ENCODE data around the gene KLF1. TPM values are rescaled to one million over a fixed set of nuclear protein-coding genes. Genes with fewer than 3 reads are reported as not detected.
A peak's percentile ranks its signal among the peaks of the same experiment; 100 is the strongest.

The KLF1 gene
- total and polyA plus RNA-seq, 2 of the 8 experiments (the other 6 are each of a cell fraction or from before 2014, with no cell fraction given) = 0.84 to 0.91 TPM

DNA sequence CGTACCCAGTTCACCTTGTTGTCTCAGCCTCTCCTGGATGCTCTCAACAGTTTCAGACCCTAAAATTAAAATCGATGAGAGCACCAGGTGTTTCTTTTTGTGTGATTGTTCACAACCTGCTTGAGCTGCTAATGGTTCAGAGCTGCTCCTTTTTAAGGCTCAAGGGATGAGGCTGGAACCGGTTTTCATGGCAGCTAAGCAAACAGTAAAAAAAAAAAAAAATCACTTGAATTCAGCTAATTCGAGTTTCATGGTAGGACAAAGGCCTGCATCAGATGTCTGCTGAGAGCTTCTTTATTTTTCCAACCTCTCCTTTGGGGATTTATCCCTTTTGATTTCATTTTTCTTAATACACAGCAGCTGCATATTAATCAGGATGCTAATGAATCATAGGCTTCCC is 25.6 kb upstream of the KLF1 start:
- peak overlapping the region; percentile 42; the same call in 1 of the 2 replicates for H3K27ac ChIP-seq (ENCODE audit: low read depth, low read length)
- no peak overlapping the region for H3K56ac ChIP-seq (replicated peaks; ENCODE audit: insufficient read length, low read depth, low read length)
- no peaks in the 10 kb centered on the region for H3K9me3 ChIP-seq (ENCODE audit: insufficient read depth in 2 of 2, low read depth in 1 of 2, low read length in 1 of 2)
- H2BK15ac ChIP-seq (ENCODE audit: low read length) = peak overlapping the region; percentile 61; the same call in 1 of the 2 replicates
- TF ChIP-seq, protein P1, sequence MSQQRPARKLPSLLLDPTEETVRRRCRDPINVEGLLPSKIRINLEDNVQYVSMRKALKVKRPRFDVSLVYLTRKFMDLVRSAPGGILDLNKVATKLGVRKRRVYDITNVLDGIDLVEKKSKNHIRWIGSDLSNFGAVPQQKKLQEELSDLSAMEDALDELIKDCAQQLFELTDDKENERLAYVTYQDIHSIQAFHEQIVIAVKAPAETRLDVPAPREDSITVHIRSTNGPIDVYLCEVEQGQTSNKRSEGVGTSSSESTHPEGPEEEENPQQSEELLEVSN (IDR thresholded peaks at IDR 0.05) = no peak
- FAIRE-seq = no peak
- no peaks in the 10 kb centered on the region for H3K79me2 ChIP-seq (ENCODE audit: control insufficient read depth in 1 of 2, insufficient read depth in 2 of 2, low read length in 2 of 2)
- H4K91ac ChIP-seq (replicated peaks; ENCODE audit: insufficient read length, low read length) = peak overlapping the region; percentile 57
- no peak overlapping the region for H3K23ac ChIP-seq (ENCODE audit: insufficient read length)
- peak overlapping the region in 1 of 4 experiments; percentile 45; a peak in 3 of 7 replicates for H3K9ac ChIP-seq (replicated peaks in 1 of 4; ENCODE audit: extremely low read depth in 1 of 4, low read depth in 3 of 4, low read length in 3 of 4)
- no peaks in the 10 kb centered on the region for H3K36me3 ChIP-seq (ENCODE audit: control insufficient read depth in 2 of 4, insufficient read depth in 4 of 4, low read length in 3 of 4)
- H4K20me1 ChIP-seq (replicated peaks in 1 of 2; ENCODE audit: control insufficient read depth in 1 of 2, insufficient read depth in 2 of 2, low read length in 2 of 2) = no peaks in the 10 kb centered on the region
- peak overlapping the region; percentile 95; the same call in 1 of the 2 replicates for H4K8ac ChIP-seq (ENCODE audit: extremely low read depth, insufficient read depth, low read length)
- H2AFZ ChIP-seq (ENCODE audit: low read length) = no peak overlapping the region
- 77% methylated on average over 4 of the region's 4 CpGs; no CpG with 5 or more reads in 1 of the 2 experiments for WGBS, 2 experiments (ENCODE audit: extremely low coverage in 1 of 2, insufficient coverage in 1 of 2, insufficient read length in 1 of 2, insufficient replicate concordance in 2 of 2, low coverage in 1 of 2, low lambda C conversion rate in 2 of 2, missing lambda C conversion rate in 1 of 2)
- H3K14ac ChIP-seq (ENCODE audit: insufficient read length) = no peak overlapping the region
- H3K79me1 ChIP-seq (ENCODE audit: low read depth, low read length) = no peaks in the 10 kb centered on the region
- ChIA-PET CTCF (ENCODE audit: partially characterized antibody) (interaction anchor here (0.7 to 1.7 kb wide), 6 partner anchors 20 to 53 kb away, joined by 3 to 8 read pairs (median 5); partner anchors contain the start of gene KLF1), POLR2A (ENCODE audit: partially characterized antibody) (interaction anchor here (0.6 to 13.9 kb wide), 15 partner anchors 9 to 176 kb away, joined by 3 to 180 read pairs (median 6); partner anchors contain the start of genes CALR, DNASE2, FARSA and GCDH)
- H2BK5ac ChIP-seq (ENCODE audit: low read depth, low read length) = no peak overlapping the region
- H2AK5ac ChIP-seq (ENCODE audit: low read depth, low read length) = peak overlapping the region; percentile 11; the same call in 1 of the 2 replicates
- H2BK12ac ChIP-seq (ENCODE audit: low read depth, low read length) = peak overlapping the region; percentile 90; the same call in 1 of the 2 replicates
- peak overlapping the region; percentile 71 for H3K18ac ChIP-seq (ENCODE audit: extremely low read depth, low read length)
- H3K4me2 ChIP-seq (ENCODE audit: insufficient read depth in 1 of 2, low read depth in 2 of 2, low read length in 2 of 2) = peak overlapping the region; percentile 25 to 58
- peaks cover 8 to 20% (median 14%) of the 10 kb centered on the region in 4 experiments for H3K4me1 ChIP-seq (replicated peaks in 1 of 4; ENCODE audit: control insufficient read depth in 3 of 4, insufficient read depth in 4 of 4, low read length in 3 of 4)
- no peak overlapping the region for H4K5ac ChIP-seq (ENCODE audit: insufficient read length, low read depth, low read length)
- DNase-seq (ENCODE audit: low read depth in 1 of 2, low spot score in 2 of 2) = no peak
- no peaks in the 10 kb centered on the region for H3K27me3 ChIP-seq (replicated peaks in 1 of 4; ENCODE audit: control insufficient read depth in 3 of 4, extremely low read depth in 1 of 4, insufficient read depth in 3 of 4, low read length in 3 of 4)
- no peak overlapping the region for H2BK120ac ChIP-seq (replicated peaks; ENCODE audit: low read depth, low read length)
- peak overlapping the region in 2 of 4 experiments; percentile 32 to 33; a peak in 2 of 8 replicates for H3K4me3 ChIP-seq (ENCODE audit: extremely low read depth in 1 of 4, insufficient read depth in 2 of 4, low read depth in 3 of 4, low read length in 4 of 4)
- H2BK20ac ChIP-seq (ENCODE audit: low read length) = peak overlapping the region; percentile 32; the same call in 1 of the 2 replicates
- H3K4ac ChIP-seq (replicated peaks; ENCODE audit: insufficient read length, low read depth, low read length) = no peak overlapping the region
- no peaks in the 10 kb centered on the region for H3K23me2 ChIP-seq (ENCODE audit: low read depth, low read length)

Measured in H1 (cell line).